ENCODE data around the gene ZYG11A.

ZYG11A gene

DNA sequence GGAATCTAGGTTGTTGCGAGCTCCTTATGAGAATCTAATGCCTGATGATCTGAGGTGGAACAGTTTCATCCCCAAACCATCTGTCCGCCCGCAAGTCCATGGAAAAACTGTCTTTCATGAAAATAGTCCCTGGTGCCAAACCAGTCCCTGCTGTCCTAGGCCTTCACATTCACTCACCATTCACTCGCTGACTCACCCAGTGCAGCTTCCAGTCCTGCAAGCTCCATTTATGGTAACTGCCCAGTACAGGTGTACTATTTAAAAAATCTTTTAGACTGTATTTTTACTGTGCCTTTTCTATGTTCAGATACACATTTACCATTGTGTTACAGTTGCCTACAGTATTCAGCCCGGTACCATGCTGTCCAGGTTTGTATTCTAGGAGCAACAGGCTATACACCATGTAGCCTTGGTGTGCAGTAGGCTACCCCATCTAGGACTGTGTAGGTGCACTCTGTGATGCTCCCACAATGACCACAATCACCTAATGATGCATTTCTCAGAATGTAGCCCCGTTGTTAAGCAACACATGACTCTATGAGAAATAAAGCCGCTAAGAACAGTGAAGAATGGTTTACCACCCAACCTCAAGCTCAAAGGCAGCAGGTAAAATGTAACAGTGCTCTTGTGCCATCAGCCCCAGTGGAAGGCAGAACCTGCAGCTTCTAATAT lies 76.6 kb downstream of the ZYG11A start:
- no peak for DNase-seq

- no peak for DNase-seq
Measured at GRCh38 chr1:52919723-52920483, 77.3 kb downstream of the ZYG11A start.

GRCh38 chr1:52920791-52921291 lies 78.3 kb downstream of the ZYG11A start:
- DNase-seq: peak; percentile 35

DNA sequence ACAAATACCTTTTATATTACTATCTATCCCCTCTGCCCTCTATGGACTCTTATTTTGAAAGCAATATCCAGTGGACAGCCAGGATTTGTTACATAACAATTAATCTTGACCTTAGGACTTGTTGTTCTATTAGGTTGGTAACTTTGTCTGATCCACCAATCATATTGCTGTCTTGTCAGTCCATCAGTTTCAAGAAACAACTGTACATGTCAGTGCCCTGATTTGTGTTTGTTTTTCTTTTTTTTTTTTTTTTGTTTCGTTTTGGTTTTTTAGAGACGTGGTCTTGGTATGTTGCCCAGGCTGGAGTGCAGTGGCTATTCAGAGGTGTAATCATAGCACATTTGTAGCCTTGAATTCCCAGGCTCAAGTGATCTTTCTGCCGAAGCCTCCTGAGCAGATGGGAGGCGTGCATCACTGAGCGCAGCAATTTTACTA lies 83.0 kb downstream of the ZYG11A start:
- no peak for DNase-seq

DNA sequence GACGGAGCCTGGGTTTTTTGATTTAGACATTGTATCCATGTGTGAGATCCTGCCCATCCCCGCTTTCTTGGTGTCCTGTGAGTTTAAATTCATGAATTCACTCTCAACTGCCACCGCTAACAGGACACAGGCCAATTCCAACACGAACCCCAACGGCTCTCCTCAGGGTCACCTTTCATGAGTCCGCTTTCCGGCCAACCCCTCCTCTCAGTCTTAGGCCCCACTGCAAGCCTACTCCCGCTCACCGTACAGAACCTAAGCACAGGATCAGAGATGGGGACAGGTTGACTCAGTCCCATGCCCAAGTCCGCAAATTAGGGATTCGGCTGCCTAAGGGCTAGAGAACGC lies 84.3 kb downstream of the ZYG11A start:
- DNase-seq: no peak

GRCh38 chr1:52927212-52928014 lies 84.9 kb downstream of the ZYG11A start, which contains the start of gene SCP2:
SCP2 (plus strand) TSS chr1:52927276; CDS start chr1:52927397, 121 bp downstream.
- peak; percentile 80 for DNase-seq

GRCh38 chr1:52928015-52928404 lies 85.5 kb downstream of the ZYG11A start:
- no peak for DNase-seq

GRCh38 chr1:52929019-52929418 lies 86.5 kb downstream of the ZYG11A start:
- DNase-seq: no peak

GRCh38 chr1:52937433-52938182 lies 95.0 kb downstream of the ZYG11A start:
- no peak for DNase-seq

DNA sequence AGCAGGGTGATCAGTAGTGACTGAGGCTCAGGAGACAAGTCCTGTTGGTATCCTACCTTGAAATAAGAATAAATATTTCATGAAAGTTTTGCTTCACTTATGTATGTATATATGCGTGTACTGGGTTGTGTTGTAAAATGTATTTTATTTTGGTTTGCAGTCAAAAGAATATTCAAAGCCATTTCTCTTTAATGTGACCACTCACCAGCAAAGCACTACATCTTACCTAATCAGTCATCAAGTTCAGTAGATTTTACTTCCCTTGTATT lies 95.6 kb downstream of the ZYG11A start:
- no peak for DNase-seq

- DNase-seq: no peak
Measured at GRCh38 chr1:52943876-52944416, 101.4 kb downstream of the ZYG11A start.

GRCh38 chr1:52944566-52944965 lies 102.0 kb downstream of the ZYG11A start:
- DNase-seq: no peak

All from EL (cell line).